Immature natural killer cell (primary cell): Measurements from ENCODE around the gene ISOC2. TPM values are rescaled to one million over a fixed set of nuclear protein-coding genes. Genes with fewer than 3 reads are reported as not detected.

Experiments used
- DNase-seq, 3 donors: peaks; one replicate each; pipeline ENCODE4 v3.0.0; 2022; ENCODE audit warnings: mixed read lengths in 1 of 3
- H3K27ac Mint-ChIP-seq, 6 donors: one replicate each; pipeline ENCODE4 v1.8.0; 2020; ENCODE audit warnings: mixed read lengths in 6 of 6, mild to moderate bottlenecking in 5 of 6, inconsistent platforms in 4 of 6, moderate library complexity in 3 of 6
- H3K27me3 Mint-ChIP-seq, 3 donors: one replicate each; pipeline ENCODE4 v1.8.0; 2020 to 2021; ENCODE audit warnings: low read depth in 3 of 3, mild to moderate bottlenecking in 3 of 3, mixed read lengths in 3 of 3, moderate library complexity in 3 of 3, inconsistent platforms in 1 of 3
- H3K36me3 Mint-ChIP-seq, 3 donors: one replicate each; pipeline ENCODE4 v1.8.0; 2020; ENCODE audit warnings: mixed read lengths in 3 of 3, inconsistent platforms in 2 of 3, mild to moderate bottlenecking in 2 of 3
- H3K4me1 Mint-ChIP-seq, 2 donors: one replicate each; pipeline ENCODE4 v1.8.0; 2020; ENCODE audit warnings: inconsistent platforms in 2 of 2, mild to moderate bottlenecking in 2 of 2, mixed read lengths in 2 of 2, moderate library complexity in 1 of 2
- H3K4me3 Mint-ChIP-seq, 5 donors: one replicate each; pipeline ENCODE4 v1.8.0; 2020; ENCODE audit warnings: mild to moderate bottlenecking in 5 of 5, mixed read lengths in 5 of 5, inconsistent platforms in 3 of 5, moderate library complexity in 3 of 5
- H3K9me3 Mint-ChIP-seq, 6 donors: one replicate each; pipeline ENCODE4 v1.8.0; 2020; ENCODE audit warnings: mild to moderate bottlenecking in 6 of 6, mixed read lengths in 6 of 6, inconsistent platforms in 4 of 6, moderate library complexity in 3 of 6
- polyA plus RNA-seq, 3 donors: library from polyadenylated mRNA; unstranded; fragments of 300-500 nt; fragmentation: Illumina TruSeq; gene quantifications; one replicate each; pipeline ENCODE4 v1.2.3, GENCODE V29; 2021

ISOC2 gene
- polyA plus RNA-seq, 3 donors from 2014 or later, result 30.4 to 46.0 (median 34.2) TPM

DNA sequence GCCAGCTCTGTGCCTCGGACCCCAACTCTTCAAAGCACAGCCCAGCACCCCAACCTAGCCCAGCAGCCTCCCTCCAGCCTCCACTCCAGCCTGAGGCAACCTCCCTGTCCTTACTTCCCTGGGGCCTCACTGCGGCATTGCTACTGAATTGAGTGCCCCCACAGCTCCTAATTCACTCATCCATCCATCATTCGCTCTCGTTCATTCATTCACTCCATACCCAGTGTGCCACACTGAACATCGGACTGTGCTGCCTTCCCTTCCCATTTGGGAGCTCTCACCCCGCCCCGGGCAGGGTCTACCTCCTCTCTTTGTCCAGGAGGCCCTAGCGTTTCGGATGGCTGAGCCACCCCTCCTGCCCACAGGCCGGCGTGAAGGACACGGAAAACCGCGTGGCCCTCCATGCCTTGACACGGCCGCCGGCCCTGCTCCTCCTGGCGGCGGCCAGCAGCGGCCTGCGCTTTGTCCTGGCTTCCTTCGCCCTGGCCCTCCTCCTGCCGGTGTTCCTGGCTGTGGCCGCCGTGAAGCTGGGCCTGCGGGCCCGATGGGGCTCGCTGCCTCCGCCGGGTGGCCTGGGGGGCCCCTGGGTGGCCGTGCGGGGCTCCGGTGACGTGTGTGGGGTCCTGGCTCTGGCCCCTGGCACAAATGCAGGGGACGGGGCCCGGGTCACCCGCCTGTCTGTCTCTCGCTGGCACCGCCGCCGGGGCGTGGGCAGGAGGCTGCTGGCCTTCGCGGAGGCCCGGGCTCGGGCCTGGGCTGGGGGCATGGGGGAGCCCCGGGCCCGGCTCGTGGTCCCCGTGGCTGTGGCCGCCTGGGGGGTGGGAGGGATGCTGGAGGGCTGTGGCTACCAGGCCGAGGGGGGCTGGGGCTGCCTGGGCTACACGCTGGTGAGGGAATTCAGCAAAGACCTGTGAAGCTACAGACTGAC is 24.9 kb upstream of the ISOC2 start:
- peak overlapping the region; percentile 60 to 93 (median 72) for H3K27ac Mint-ChIP-seq
- DNase-seq, result no peak
- peaks cover 2 to 9% (median 2%) of the 10 kb centered on the region in 3 donors for H3K27me3 Mint-ChIP-seq
- H3K9me3 Mint-ChIP-seq, result no peaks in the 10 kb centered on the region
- H3K36me3 Mint-ChIP-seq, result no peaks in the 10 kb centered on the region
- H3K4me3 Mint-ChIP-seq, result peak overlapping the region; percentile 59 to 84 (median 77)
- H3K4me1 Mint-ChIP-seq, result peaks cover 0 to 8% of the 10 kb centered on the region in 2 donors

DNA sequence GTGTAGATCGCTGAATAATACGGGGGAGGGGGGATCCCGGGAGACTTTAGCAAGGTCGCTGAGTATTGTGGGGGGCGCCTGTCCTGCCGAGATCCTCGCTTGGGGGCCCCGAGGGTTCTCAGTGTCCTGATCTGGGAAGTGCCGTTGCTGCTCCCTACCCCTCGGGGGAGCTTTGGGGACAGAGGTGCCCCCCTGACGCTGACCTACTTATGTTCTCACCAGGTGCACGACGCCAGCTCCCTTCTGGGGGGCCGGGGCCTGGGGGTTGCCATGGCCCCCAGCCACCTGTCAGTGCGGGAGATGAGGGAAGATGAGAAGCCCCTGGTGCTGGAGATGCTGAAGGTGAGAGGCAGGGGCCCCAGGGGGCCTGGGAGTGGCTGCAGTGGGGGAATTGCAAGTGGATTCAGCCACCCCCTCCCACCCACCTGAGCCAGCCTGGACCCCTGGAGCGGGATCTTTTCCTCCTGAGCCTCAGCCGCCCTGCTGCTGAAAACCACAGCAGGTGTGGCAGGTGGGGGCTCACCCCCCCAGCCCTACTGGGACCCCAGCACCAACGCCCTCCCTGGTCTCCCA is 24.1 kb upstream of the ISOC2 start:
- Mint-ChIP-seq H3K4me1 (peaks cover 0 to 8% of the 10 kb centered on the region in 2 donors), H3K9me3 (no peaks in the 10 kb centered on the region), H3K27me3 (peaks cover 2 to 11% (median 4%) of the 10 kb centered on the region in 3 donors), H3K36me3 (no peaks in the 10 kb centered on the region), H3K27ac (peak overlapping the region; percentile 60 to 93 (median 79)), H3K4me3 (peak overlapping the region; percentile 59 to 84 (median 77))
- no peak for DNase-seq

DNA sequence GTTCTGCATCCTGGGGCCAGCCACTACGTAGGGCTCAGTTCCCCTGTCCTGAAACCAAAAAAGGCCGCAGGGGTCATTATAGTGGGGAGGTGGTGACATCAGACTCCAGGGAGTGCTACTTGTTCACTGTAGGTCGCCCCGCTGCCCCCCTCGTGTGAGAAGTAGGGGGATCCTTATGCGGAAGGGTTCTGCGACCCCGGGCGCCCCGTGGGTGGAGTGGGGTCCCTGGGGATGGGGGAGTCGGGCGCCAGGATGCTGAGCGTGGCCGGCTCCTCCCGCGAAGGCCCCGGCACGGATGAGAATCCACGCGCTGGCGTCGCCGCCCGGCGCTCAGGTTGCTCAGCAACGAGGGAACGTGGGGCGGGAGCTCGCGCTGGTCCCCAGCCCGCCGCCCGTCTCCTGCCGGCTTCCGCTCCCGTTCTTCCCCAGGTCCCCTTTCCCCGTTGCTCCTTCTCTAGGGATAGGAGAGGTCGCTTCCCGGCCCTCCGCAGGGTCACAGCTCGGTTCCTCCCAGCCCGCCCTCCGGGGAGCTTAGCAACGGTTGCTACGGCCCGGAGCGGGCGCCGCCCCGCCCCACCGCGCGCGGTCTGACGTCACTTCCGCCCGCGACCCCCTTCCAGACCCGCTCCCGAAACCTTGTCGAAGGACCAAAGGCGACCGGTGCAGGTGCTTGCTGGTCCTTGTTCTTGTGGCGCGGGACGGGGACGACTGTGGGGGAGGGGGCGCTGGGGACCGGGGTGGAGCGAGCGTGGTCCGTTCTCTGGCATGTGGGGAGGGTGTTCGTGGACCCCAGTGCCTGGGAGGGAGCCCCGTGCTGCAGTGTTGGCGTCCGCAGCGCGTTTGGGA is 23.4 kb upstream of the ISOC2 start, which contains the start of gene NAT14:
Gene NAT14 (plus strand): TSS at position 596 of the 846 bp plus-strand sequence. CDS start 521 bp downstream, outside the sequence.
- peak; percentile 65 to 76 (median 70) for DNase-seq
- no peaks in the 10 kb centered on the region for H3K36me3 Mint-ChIP-seq
- peak within 1 kb of the TSS; percentile 60 to 93 (median 79) for H3K27ac Mint-ChIP-seq
- H3K4me1 Mint-ChIP-seq, result peaks cover 3 to 10% of the 10 kb centered on the region in 2 donors
- no peaks in the 10 kb centered on the region for H3K9me3 Mint-ChIP-seq
- H3K27me3 Mint-ChIP-seq, result peaks cover 2 to 12% (median 6%) of the 10 kb centered on the region in 3 donors
- peak within 1 kb of the TSS; percentile 59 to 84 (median 77) for H3K4me3 Mint-ChIP-seq

DNA sequence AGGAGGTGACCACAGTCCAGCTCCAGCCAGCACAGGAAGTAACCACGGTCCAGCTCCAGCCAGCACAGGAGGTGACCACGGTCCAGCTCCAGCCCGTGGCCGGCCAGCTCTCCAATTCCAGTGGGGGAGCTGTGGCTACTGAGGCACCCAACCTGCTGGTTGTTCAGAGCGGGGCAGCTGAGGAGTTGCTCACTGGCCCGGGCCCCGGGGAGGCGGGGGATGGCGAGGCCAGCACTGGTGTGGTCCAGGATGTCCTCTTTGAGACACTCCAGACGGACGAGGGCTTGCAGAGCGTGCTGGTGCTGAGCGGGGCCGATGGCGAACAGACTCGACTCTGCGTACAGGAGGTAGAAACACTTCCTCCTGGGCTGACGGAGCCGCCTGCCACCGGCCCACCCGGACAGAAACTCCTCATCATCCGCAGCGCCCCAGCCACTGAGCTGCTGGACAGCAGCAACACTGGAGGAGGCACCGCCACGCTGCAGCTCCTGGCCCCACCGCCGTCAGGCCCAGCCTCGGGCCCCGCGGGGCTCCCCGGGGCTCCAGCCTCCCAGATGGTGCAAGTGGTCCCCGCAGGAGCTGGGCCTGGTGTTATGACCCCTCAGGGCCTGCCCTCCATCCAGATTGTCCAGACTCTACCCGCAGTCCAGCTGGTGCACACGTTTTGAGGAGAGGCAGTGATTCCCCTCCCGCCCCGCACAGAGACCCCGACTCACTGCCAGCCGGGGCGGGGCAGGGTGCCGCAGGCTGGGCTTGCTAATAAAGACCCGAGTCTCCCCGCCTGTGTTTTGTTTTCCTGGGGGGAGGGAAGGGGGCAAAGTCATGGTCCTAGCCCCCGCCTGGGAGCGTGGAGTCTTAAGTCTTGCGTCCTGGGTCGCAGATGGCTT is 22.5 kb upstream of the ISOC2 start:
- Mint-ChIP-seq H3K27me3 (peaks cover 2 to 13% (median 6%) of the 10 kb centered on the region in 3 donors), H3K27ac (peak overlapping the region in 2 of 6 donors; percentile 40 to 74), H3K4me3 (peak overlapping the region; percentile 46 to 76 (median 62)), H3K9me3 (no peaks in the 10 kb centered on the region), H3K36me3 (no peaks in the 10 kb centered on the region), H3K4me1 (peaks cover 11 to 18% of the 10 kb centered on the region in 2 donors)
- DNase-seq, result no peak

DNA sequence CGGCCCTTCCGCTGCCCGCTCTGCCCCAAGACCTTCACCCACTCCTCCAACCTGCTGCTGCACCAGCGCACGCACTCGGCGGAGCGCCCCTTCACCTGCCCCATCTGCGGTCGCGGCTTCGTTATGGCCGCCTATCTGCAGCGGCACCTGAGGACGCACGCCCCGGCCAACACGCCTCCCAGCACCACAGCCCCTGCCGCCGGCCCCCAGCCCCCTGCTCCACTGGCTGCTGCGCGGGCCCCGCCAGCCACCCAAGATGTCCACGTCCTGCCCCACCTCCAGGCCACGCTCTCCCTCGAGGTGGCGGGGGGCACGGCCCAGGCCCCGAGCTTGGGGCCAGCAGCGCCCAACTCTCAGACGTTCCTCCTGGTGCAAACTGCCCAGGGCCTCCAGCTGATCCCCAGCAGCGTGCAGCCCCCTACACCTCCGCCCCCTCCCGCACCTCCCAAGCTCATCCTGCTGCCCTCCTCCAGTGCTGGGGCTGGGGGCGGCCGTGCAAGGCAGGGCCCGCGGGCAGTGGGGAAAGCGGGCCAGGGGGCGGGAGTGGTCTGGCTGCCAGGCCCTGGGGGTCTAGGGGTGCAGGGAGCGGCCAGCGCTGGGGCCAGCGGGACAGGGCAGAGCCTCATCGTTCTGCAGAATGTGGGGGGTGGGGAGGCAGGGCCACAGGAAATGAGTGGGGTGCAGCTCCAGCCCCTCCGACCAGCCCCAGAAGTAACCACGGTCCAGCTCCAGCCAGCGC is 21.7 kb upstream of the ISOC2 start:
- no peak overlapping the region for H3K27ac Mint-ChIP-seq
- DNase-seq, result no peak
- peak overlapping the region in 1 of 5 donors; percentile 40 for H3K4me3 Mint-ChIP-seq
- no peaks in the 10 kb centered on the region for H3K9me3 Mint-ChIP-seq
- H3K4me1 Mint-ChIP-seq, result peaks cover 19 to 25% of the 10 kb centered on the region in 2 donors
- peaks cover 2 to 13% (median 6%) of the 10 kb centered on the region in 3 donors for H3K27me3 Mint-ChIP-seq
- peaks cover 0 to 4% (median 0%) of the 10 kb centered on the region in 3 donors for H3K36me3 Mint-ChIP-seq

DNA sequence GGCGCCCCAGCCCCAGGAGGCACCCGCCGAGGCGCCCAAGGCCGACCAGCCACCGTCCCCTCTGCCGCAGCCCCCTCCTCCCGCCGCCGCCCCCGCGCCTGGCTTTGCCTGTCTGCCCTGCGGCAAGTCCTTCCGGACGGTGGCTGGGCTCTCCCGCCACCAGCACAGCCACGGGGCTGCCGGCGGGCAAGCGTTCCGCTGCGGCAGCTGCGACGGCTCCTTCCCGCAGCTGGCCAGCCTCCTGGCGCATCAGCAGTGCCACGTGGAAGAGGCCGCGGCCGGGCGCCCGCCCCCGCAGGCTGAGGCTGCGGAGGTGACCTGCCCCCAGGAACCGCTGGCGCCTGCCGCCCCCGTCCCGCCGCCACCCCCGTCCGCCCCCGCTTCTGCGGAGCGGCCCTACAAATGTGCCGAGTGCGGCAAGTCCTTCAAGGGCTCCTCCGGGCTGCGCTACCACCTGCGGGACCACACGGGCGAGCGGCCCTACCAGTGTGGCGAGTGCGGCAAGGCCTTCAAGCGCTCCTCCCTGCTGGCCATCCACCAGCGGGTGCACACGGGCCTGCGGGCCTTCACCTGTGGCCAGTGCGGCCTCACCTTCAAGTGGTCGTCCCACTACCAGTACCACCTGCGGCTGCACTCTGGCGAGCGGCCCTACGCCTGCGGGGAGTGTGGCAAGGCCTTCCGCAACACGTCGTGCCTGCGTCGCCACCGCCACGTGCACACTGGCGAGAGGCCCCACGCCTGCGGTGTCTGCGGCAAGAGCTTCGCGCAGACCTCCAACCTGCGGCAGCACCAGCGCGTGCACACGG is 20.9 kb upstream of the ISOC2 start:
- peaks cover 0 to 4% (median 0%) of the 10 kb centered on the region in 3 donors for H3K36me3 Mint-ChIP-seq
- no peak overlapping the region for H3K4me3 Mint-ChIP-seq
- H3K4me1 Mint-ChIP-seq, result peaks cover 27 to 31% of the 10 kb centered on the region in 2 donors
- no peak overlapping the region for H3K27ac Mint-ChIP-seq
- H3K27me3 Mint-ChIP-seq, result peaks cover 0 to 13% (median 6%) of the 10 kb centered on the region in 3 donors
- no peaks in the 10 kb centered on the region for H3K9me3 Mint-ChIP-seq
- no peak for DNase-seq

DNA sequence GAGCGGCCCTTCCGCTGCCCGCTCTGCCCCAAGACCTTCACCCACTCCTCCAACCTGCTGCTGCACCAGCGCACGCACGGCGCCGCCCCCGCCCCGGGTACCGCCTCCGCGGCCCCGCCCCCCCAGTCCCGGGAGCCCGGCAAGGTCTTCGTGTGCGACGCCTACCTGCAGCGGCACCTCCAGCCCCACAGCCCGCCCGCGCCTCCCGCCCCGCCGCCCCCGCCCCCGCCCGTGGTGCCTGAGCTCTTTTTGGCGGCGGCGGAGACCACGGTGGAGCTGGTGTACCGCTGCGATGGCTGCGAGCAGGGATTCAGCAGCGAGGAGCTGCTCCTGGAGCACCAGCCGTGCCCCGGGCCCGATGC is 20.3 kb upstream of the ISOC2 start:
- DNase-seq, result no peak
- Mint-ChIP-seq H3K9me3 (no peaks in the 10 kb centered on the region), H3K27me3 (peaks cover 0 to 16% (median 11%) of the 10 kb centered on the region in 3 donors), H3K4me1 (peaks cover 33 to 37% of the 10 kb centered on the region in 2 donors), H3K36me3 (peaks cover 0 to 4% (median 0%) of the 10 kb centered on the region in 3 donors), H3K27ac (no peak overlapping the region), H3K4me3 (no peak overlapping the region)

DNA sequence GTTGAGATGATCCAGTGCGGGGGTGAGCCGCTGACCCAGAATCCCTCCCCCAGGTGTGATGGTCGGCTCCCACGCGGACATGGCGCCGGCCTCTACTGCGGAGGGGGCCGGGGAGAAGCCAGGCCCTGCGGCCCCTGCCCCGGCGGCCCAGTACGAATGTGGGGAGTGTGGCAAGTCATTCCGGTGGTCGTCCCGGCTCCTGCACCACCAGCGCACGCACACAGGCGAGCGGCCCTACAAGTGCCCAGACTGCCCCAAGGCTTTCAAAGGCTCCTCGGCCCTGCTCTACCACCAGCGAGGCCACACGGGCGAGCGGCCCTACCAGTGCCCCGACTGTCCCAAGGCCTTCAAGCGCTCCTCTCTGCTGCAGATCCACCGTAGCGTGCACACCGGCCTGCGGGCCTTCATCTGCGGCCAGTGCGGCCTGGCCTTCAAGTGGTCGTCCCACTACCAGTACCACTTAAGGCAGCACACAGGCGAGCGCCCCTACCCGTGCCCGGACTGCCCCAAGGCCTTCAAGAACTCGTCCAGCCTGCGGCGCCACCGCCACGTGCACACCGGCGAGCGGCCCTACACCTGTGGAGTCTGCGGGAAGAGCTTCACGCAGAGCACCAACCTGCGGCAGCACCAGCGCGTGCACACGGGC is 19.8 kb upstream of the ISOC2 start:
- H3K9me3 Mint-ChIP-seq, result no peaks in the 10 kb centered on the region
- H3K4me3 Mint-ChIP-seq, result no peak overlapping the region
- no peak overlapping the region for H3K27ac Mint-ChIP-seq
- peaks cover 0 to 18% (median 11%) of the 10 kb centered on the region in 3 donors for H3K27me3 Mint-ChIP-seq
- peaks cover 33 to 37% of the 10 kb centered on the region in 2 donors for H3K4me1 Mint-ChIP-seq
- H3K36me3 Mint-ChIP-seq, result peaks cover 0 to 4% (median 0%) of the 10 kb centered on the region in 3 donors
- DNase-seq, result no peak

DNA sequence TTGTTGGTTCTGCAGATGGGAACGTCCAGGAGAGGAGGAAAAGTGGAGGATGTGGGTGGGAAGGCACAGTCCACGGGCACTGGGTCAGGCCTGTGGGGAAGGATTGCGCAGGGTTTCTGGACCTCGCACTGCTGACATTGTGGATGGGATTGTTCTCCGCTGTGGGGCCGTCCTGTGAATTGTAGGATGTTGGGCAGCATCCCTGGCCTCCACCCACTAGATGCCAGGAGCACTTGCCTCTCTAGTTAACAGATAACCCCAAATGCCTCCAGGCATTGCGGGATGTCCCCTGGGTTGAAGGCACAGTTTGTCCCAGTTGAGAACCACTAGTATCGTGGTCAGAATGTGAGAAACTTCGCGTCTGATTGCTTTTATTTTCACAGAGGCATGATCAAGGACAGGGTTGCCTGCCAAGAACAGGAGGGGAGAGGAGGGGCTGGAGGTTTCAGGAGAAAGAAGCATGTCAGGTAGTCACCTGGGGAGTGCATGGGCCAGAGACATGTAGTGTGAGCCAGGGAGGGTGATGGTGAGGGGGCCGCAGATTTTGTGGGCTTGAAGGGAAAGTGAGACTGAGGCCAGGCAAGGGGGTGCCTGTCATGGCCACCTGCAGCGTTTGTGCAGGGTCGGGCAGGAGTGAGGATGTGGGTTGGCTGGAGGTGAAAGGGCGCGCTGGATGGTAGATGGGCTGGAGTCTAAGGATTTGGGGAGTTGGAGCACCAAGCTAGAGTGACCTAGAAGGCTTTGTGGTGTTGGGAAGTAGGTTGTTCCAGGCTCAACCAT is 18.2 kb upstream of the ISOC2 start:
- no peaks in the 10 kb centered on the region for H3K9me3 Mint-ChIP-seq
- H3K4me1 Mint-ChIP-seq, result peaks cover 38% of the 10 kb centered on the region in 2 donors
- peaks cover 0 to 4% (median 0%) of the 10 kb centered on the region in 3 donors for H3K36me3 Mint-ChIP-seq
- no peak for DNase-seq
- peak overlapping the region; percentile 27 to 88 (median 30) for H3K4me3 Mint-ChIP-seq
- peak overlapping the region in 4 of 6 donors; percentile 15 to 78 (median 54) for H3K27ac Mint-ChIP-seq
- H3K27me3 Mint-ChIP-seq, result peaks cover 2 to 14% (median 8%) of the 10 kb centered on the region in 3 donors

DNA sequence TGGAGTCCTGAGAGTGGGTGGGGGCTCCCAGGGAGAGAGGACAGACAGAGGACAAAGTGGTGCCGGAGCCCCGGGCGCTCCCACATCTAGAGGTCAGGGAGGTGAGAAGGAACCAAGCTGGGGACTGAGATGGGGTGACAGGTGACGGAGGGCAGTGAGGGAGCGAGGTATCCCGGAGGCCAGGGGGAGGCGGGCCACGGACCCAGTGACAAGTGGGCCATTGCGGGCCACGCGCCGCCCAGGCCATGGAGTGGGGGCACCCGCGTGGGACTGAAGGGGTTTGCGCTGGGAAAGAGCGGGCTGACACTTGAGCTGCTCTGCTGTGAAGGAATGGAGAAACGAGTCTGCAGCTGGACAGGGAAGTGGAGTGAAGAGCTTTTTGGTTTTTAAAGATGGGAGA is 17.6 kb upstream of the ISOC2 start:
- H3K27ac Mint-ChIP-seq, result peak overlapping the region in 3 of 6 donors; percentile 33 to 80 (median 78)
- DNase-seq, result no peak
- H3K4me1 Mint-ChIP-seq, result peaks cover 36 to 38% of the 10 kb centered on the region in 2 donors
- H3K36me3 Mint-ChIP-seq, result peaks cover 0 to 4% (median 0%) of the 10 kb centered on the region in 3 donors
- peaks cover 2 to 14% (median 8%) of the 10 kb centered on the region in 3 donors for H3K27me3 Mint-ChIP-seq
- no peaks in the 10 kb centered on the region for H3K9me3 Mint-ChIP-seq
- peak overlapping the region; percentile 16 to 88 (median 30) for H3K4me3 Mint-ChIP-seq
